ENCODE data around the gene PNCK.

- TF ChIP-seq CTCF (IDR thresholded peaks at IDR 0.05): no peak
- TF ChIP-seq POLR2A (IDR thresholded peaks at IDR 0.05): no peak
Observed at GRCh38 chrX:153620576-153620975, 53.0 kb downstream of the PNCK start.

Measured in adrenal gland (tissue), 5 donors.